HepG2 (cell line): ENCODE results near the gene INTS3. TPM values are rescaled to one million over a fixed set of nuclear protein-coding genes. Genes with fewer than 3 reads are reported as not detected.

ENCODE experiments used
- LCORL ChIP-seq, 2 experiments: fragments of 450-650 bp in 1 of 2; sonication (generic) in 1 of 2; formaldehyde crosslinking in 1 of 2; IDR thresholded peaks; 2 replicates each; pipeline versions ENCODE4 v1.5.0 to v1.6.1; 2017 to 2020; ENCODE audit warnings: antibody characterized with exemption in 1 of 2, missing genetic modification reagents in 1 of 2
- NFYC ChIP-seq: IDR thresholded peaks from 2 replicates; pipeline ENCODE4 v1.6.1; 2016; ENCODE audit warnings: missing genetic modification reagents, missing compliant biosample characterization
- POLR2AphosphoS5 ChIP-seq: IDR thresholded peaks from 2 replicates; pipeline ENCODE4 v1.6.1; 2012; ENCODE audit warnings: low read depth, low read length
- RBM39 ChIP-seq: fragments of 200-400 bp; formaldehyde crosslinking; IDR thresholded peaks from one replicate; pipeline ENCODE4 v1.6.1; 2018; ENCODE audit warnings: antibody characterized with exemption, mild to moderate bottlenecking, low read depth, low read length; ENCODE audit not compliant: poor library complexity, severe bottlenecking
- ZBTB40 ChIP-seq, 2 experiments: fragments of 450-650 bp in 1 of 2; sonication (generic) in 1 of 2; formaldehyde crosslinking in 1 of 2; IDR thresholded peaks; 2 replicates each; pipeline versions ENCODE4 v1.6.1 to v1.8.0; 2016 to 2022; ENCODE audit warnings: antibody characterized with exemption in 1 of 2, mild to moderate bottlenecking in 1 of 2, missing genetic modification reagents in 1 of 2
- ZBTB7A ChIP-seq: sonication (generic); formaldehyde crosslinking; IDR thresholded peaks from 2 replicates; pipeline ENCODE4 v1.8.0; 2022; ENCODE audit warnings: mild to moderate bottlenecking, missing genetic modification reagents
- ZNF652 ChIP-seq: IDR thresholded peaks from 2 replicates; pipeline ENCODE4 v1.6.1; 2016; ENCODE audit warnings: low read depth, borderline replicate concordance
- ZNF674 ChIP-seq: sonication (generic); formaldehyde crosslinking; IDR thresholded peaks from 2 replicates; pipeline ENCODE4 v1.5.0; 2020; ENCODE audit warnings: low read depth, mild to moderate bottlenecking, missing genetic modification reagents
- polyA plus RNA-seq, 8 experiments: library from polyadenylated mRNA; depleted of rRNA in 3 of 8; stranded (reverse) in 7 of 8; unstranded in 1 of 8; fragments of >200 nt; fragmentation: Illumina TruSeq in 4 of 8; extraction: Trizol in 4 of 8; gene quantifications; 2 replicates each; pipeline versions ENCODE4 v1.2.1 to v1.2.3, GENCODE V29; 2011 to 2016; ENCODE audit warnings: low read depth in 4 of 8, missing spikeins in 1 of 8, mixed read lengths in 1 of 8; ENCODE audit not compliant: insufficient read depth in 1 of 8
- total RNA-seq, 5 experiments: library from RNA; depleted of rRNA; stranded (reverse); fragments of >200 nt; fragmentation: Illumina TruSeq; extraction: Trizol; gene quantifications; 2 replicates each; pipeline ENCODE4 v1.2.3, GENCODE V29; 2016; ENCODE audit warnings: low read depth in 1 of 5
- TF ChIP-seq, protein P1 (sequence below): IDR thresholded peaks from 2 replicates; pipeline ENCODE4 v1.4.0; 2020; ENCODE audit warnings: mild to moderate bottlenecking, missing genetic modification reagents
- TF ChIP-seq, protein P2 (sequence below): sonication (generic); formaldehyde crosslinking; conservative IDR thresholded peaks from 2 replicates; pipeline ENCODE4 v1.4.0; 2020; ENCODE audit warnings: mild to moderate bottlenecking, missing genetic modification reagents, moderate library complexity

The INTS3 gene
- total and polyA plus RNA-seq, 2 of the 13 experiments (the other 11 are each of a cell fraction or from before 2014, with no cell fraction given) = 17.2 to 27.2 TPM

DNA sequence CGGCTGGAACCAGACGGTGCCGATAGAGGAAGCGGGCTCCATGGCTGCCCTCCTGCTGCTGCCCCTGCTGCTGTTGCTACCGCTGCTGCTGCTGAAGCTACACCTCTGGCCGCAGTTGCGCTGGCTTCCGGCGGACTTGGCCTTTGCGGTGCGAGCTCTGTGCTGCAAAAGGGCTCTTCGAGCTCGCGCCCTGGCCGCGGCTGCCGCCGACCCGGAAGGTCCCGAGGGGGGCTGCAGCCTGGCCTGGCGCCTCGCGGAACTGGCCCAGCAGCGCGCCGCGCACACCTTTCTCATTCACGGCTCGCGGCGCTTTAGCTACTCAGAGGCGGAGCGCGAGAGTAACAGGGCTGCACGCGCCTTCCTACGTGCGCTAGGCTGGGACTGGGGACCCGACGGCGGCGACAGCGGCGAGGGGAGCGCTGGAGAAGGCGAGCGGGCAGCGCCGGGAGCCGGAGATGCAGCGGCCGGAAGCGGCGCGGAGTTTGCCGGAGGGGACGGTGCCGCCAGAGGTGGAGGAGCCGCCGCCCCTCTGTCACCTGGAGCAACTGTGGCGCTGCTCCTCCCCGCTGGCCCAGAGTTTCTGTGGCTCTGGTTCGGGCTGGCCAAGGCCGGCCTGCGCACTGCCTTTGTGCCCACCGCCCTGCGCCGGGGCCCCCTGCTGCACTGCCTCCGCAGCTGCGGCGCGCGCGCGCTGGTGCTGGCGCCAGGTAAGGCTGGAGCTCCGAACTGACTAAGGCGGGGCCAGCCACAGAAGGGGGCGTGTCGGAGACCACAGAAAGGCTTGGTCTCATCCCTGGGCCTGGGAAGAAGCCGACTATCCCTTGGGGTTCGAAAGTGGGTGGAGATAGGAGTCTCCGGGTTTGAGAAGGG lies 47.8 kb downstream of the INTS3 start (continued):
- TF ChIP-seq, protein P1, sequence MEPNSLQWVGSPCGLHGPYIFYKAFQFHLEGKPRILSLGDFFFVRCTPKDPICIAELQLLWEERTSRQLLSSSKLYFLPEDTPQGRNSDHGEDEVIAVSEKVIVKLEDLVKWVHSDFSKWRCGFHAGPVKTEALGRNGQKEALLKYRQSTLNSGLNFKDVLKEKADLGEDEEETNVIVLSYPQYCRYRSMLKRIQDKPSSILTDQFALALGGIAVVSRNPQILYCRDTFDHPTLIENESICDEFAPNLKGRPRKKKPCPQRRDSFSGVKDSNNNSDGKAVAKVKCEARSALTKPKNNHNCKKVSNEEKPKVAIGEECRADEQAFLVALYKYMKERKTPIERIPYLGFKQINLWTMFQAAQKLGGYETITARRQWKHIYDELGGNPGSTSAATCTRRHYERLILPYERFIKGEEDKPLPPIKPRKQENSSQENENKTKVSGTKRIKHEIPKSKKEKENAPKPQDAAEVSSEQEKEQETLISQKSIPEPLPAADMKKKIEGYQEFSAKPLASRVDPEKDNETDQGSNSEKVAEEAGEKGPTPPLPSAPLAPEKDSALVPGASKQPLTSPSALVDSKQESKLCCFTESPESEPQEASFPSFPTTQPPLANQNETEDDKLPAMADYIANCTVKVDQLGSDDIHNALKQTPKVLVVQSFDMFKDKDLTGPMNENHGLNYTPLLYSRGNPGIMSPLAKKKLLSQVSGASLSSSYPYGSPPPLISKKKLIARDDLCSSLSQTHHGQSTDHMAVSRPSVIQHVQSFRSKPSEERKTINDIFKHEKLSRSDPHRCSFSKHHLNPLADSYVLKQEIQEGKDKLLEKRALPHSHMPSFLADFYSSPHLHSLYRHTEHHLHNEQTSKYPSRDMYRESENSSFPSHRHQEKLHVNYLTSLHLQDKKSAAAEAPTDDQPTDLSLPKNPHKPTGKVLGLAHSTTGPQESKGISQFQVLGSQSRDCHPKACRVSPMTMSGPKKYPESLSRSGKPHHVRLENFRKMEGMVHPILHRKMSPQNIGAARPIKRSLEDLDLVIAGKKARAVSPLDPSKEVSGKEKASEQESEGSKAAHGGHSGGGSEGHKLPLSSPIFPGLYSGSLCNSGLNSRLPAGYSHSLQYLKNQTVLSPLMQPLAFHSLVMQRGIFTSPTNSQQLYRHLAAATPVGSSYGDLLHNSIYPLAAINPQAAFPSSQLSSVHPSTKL (CRISPR knock-in tag) = peak; percentile 8
- TF ChIP-seq NFYC (CRISPR knock-in tag) = peak; percentile 34; the same call in 1 of the 2 replicates
- TF ChIP-seq ZBTB40 (IDR thresholded peaks at IDR 0.05) = no peak
- peak; percentile 66 for TF ChIP-seq ZBTB40 (CRISPR knock-in tag; IDR thresholded peaks at IDR 0.05)
- TF ChIP-seq ZBTB7A (CRISPR knock-in tag) = peak; percentile 74
- TF ChIP-seq RBM39 = peak; percentile 42
- TF ChIP-seq, protein P2, sequence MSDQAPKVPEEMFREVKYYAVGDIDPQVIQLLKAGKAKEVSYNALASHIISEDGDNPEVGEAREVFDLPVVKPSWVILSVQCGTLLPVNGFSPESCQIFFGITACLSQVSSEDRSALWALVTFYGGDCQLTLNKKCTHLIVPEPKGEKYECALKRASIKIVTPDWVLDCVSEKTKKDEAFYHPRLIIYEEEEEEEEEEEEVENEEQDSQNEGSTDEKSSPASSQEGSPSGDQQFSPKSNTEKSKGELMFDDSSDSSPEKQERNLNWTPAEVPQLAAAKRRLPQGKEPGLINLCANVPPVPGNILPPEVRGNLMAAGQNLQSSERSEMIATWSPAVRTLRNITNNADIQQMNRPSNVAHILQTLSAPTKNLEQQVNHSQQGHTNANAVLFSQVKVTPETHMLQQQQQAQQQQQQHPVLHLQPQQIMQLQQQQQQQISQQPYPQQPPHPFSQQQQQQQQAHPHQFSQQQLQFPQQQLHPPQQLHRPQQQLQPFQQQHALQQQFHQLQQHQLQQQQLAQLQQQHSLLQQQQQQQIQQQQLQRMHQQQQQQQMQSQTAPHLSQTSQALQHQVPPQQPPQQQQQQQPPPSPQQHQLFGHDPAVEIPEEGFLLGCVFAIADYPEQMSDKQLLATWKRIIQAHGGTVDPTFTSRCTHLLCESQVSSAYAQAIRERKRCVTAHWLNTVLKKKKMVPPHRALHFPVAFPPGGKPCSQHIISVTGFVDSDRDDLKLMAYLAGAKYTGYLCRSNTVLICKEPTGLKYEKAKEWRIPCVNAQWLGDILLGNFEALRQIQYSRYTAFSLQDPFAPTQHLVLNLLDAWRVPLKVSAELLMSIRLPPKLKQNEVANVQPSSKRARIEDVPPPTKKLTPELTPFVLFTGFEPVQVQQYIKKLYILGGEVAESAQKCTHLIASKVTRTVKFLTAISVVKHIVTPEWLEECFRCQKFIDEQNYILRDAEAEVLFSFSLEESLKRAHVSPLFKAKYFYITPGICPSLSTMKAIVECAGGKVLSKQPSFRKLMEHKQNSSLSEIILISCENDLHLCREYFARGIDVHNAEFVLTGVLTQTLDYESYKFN (CRISPR knock-in tag) = no peak
- TF ChIP-seq POLR2AphosphoS5 = 0 out of 2 replicates have a peak, but pooled peaks have one; percentile 47
- TF ChIP-seq ZNF674 = 0 out of 2 replicates have a peak, but pooled peaks have one; percentile 44
- TF ChIP-seq ZNF652 (CRISPR knock-in tag) = no peak
- no peak for TF ChIP-seq LCORL (IDR thresholded peaks at IDR 0.05)
- TF ChIP-seq LCORL (CRISPR knock-in tag; IDR thresholded peaks at IDR 0.05) = peak; percentile 54
